HepG2 (cell line): ENCODE results near the gene HAUS2. TPM values are rescaled to one million over a fixed set of nuclear protein-coding genes. Genes with fewer than 3 reads are reported as not detected.
A peak's percentile ranks its signal among the peaks of the same experiment; 100 is the strongest.

Experiments
- ATF7-NPFF ChIP-seq: sonication (generic); formaldehyde crosslinking; IDR thresholded peaks from 2 replicates; pipeline ENCODE4 v1.8.1; 2023; ENCODE audit warnings: mild to moderate bottlenecking, low read depth, missing genetic modification reagents, moderate library complexity
- ELF3 ChIP-seq: IDR thresholded peaks from 2 replicates; pipeline ENCODE4 v1.6.1; 2016; ENCODE audit warnings: missing genetic modification reagents, missing compliant biosample characterization
- ESRRA ChIP-seq: sonication (generic); formaldehyde crosslinking; IDR thresholded peaks from 2 replicates; pipeline ENCODE4 v1.5.1; 2020; ENCODE audit warnings: mild to moderate bottlenecking, low read depth, missing genetic modification reagents
- FOXA3 ChIP-seq: IDR thresholded peaks from 2 replicates; pipeline ENCODE4 v1.6.1; 2016; ENCODE audit warnings: missing genetic modification reagents, missing compliant biosample characterization
- FOXC1 ChIP-seq: sonication (generic); formaldehyde crosslinking; IDR thresholded peaks from 2 replicates; pipeline ENCODE4 v1.8.0; 2022; ENCODE audit warnings: mild to moderate bottlenecking, missing genetic modification reagents, borderline replicate concordance
- MBD4 ChIP-seq: IDR thresholded peaks from 2 replicates; pipeline ENCODE4 v1.6.1; 2012; ENCODE audit warnings: low read length, inconsistent platforms, borderline replicate concordance
- POGZ ChIP-seq: sonication (generic); formaldehyde crosslinking; IDR thresholded peaks from 2 replicates; pipeline ENCODE4 v1.4.0; 2020; ENCODE audit warnings: mild to moderate bottlenecking, missing genetic modification reagents
- RNF2 ChIP-seq: fragments of 450-650 bp; conservative IDR thresholded peaks from 2 replicates; pipeline ENCODE4 v1.6.1; 2016; ENCODE audit warnings: low read depth
- STAG1 ChIP-seq: sonication (generic); formaldehyde crosslinking; IDR thresholded peaks from 2 replicates; pipeline ENCODE4 v1.4.0; 2020; ENCODE audit warnings: missing genetic modification reagents
- TBL1XR1 ChIP-seq: fragments of 150-350 bp; IDR thresholded peaks from 2 replicates; pipeline ENCODE4 v1.6.1; 2014; ENCODE audit warnings: borderline replicate concordance, low read length; ENCODE audit not compliant: partially characterized antibody
- TBX2 ChIP-seq: sonication (generic); formaldehyde crosslinking; IDR thresholded peaks from 2 replicates; pipeline ENCODE4 v1.5.0; 2020; ENCODE audit warnings: missing genetic modification reagents, mild to moderate bottlenecking, borderline replicate concordance
- YEATS2 ChIP-seq: sonication (generic); formaldehyde crosslinking; IDR thresholded peaks from 2 replicates; pipeline ENCODE4 v1.4.0; 2020; ENCODE audit warnings: missing genetic modification reagents, borderline replicate concordance
- ZFX ChIP-seq: sonication (generic); formaldehyde crosslinking; IDR thresholded peaks from 2 replicates; pipeline ENCODE4 v1.4.0; 2020; ENCODE audit warnings: mild to moderate bottlenecking, low read depth, missing genetic modification reagents, moderate library complexity
- ZNF230 ChIP-seq: sonication (generic); formaldehyde crosslinking; IDR thresholded peaks from 2 replicates; pipeline ENCODE4 v1.4.0; 2020; ENCODE audit warnings: mild to moderate bottlenecking, missing genetic modification reagents
- ZNF232 ChIP-seq: sonication (generic); formaldehyde crosslinking; IDR thresholded peaks from 2 replicates; pipeline ENCODE4 v1.4.0; 2020; ENCODE audit warnings: missing genetic modification reagents, borderline replicate concordance
- ZNF335 ChIP-seq: sonication (generic); formaldehyde crosslinking; IDR thresholded peaks from 2 replicates; pipeline ENCODE4 v1.4.0; 2020; ENCODE audit warnings: missing genetic modification reagents
- ZNF557 ChIP-seq: sonication (generic); formaldehyde crosslinking; IDR thresholded peaks from 2 replicates; pipeline ENCODE4 v1.4.0; 2020; ENCODE audit warnings: missing genetic modification reagents
- polyA plus RNA-seq, 8 experiments: library from polyadenylated mRNA; depleted of rRNA in 3 of 8; stranded (reverse) in 7 of 8; unstranded in 1 of 8; fragments of >200 nt; fragmentation: Illumina TruSeq in 4 of 8; extraction: Trizol in 4 of 8; gene quantifications; 2 replicates each; pipeline versions ENCODE4 v1.2.1 to v1.2.3, GENCODE V29; 2011 to 2016; ENCODE audit warnings: low read depth in 4 of 8, missing spikeins in 1 of 8, mixed read lengths in 1 of 8; ENCODE audit not compliant: insufficient read depth in 1 of 8
- total RNA-seq, 5 experiments: library from RNA; depleted of rRNA; stranded (reverse); fragments of >200 nt; fragmentation: Illumina TruSeq; extraction: Trizol; gene quantifications; 2 replicates each; pipeline ENCODE4 v1.2.3, GENCODE V29; 2016; ENCODE audit warnings: low read depth in 1 of 5
- TF ChIP-seq, protein P1 (sequence below): sonication (generic); formaldehyde crosslinking; IDR thresholded peaks from 2 replicates; pipeline ENCODE4 v1.5.0; 2020; ENCODE audit warnings: missing genetic modification reagents
- TF ChIP-seq, protein P2 (sequence below): sonication (generic); formaldehyde crosslinking; IDR thresholded peaks from 2 replicates; pipeline ENCODE4 v1.5.1; 2020; ENCODE audit warnings: mild to moderate bottlenecking, missing genetic modification reagents, moderate library complexity
- TF ChIP-seq, protein P3 (sequence below): sonication (generic); formaldehyde crosslinking; IDR thresholded peaks from 2 replicates; pipeline ENCODE4 v1.5.0; 2020; ENCODE audit warnings: mild to moderate bottlenecking, missing genetic modification reagents
- TF ChIP-seq, protein P4 (sequence below): sonication (generic); formaldehyde crosslinking; IDR thresholded peaks from 2 replicates; pipeline ENCODE4 v1.8.0; 2022; ENCODE audit warnings: mild to moderate bottlenecking, missing genetic modification reagents

The HAUS2 gene
- total and polyA plus RNA-seq, 2 of the 13 experiments (the other 11 are each of a cell fraction or from before 2014, with no cell fraction given): 11.6 to 32.9 TPM

DNA sequence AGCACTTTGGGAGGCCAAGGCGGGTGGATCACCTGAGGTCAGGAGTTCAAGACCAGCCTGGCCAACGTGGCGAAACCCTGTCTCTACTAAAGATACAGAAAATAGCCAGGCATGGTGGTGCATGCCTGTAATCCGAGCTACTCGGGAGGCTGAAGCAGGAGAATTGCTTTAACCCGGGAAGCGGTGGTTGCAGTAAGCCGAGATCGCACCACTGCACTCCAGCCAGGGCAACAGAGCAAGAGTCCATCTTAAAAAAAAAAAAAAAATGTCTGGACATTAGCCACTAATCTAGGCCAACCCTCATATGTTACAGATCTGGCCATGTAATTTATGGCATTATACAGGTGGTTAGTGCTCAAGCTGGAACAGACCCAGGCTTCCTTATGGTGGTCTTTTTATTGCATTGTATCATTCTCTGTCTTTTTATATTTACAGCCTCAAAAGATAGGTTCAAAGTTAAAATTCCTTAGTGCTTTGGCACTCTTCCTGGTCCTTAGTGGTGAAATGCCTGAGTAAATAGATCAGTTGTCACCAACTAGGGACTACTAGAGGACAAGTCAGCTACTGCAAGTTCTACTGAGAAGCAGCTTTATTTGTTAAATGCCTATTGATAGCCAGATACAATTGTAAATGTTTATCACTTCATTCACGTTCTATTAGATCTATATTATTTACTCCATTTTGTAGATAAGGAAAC is 42.7 kb downstream of the HAUS2 start (continued):
- TF ChIP-seq ZFX (CRISPR knock-in tag) (0 out of 2 replicates have a peak, but pooled peaks have one; percentile 10), RNF2 (no peak), STAG1 (CRISPR knock-in tag) (peak; percentile 21; the same call in 1 of the 2 replicates), ESRRA (CRISPR knock-in tag) (no peak), ZNF232 (CRISPR knock-in tag) (no peak), ELF3 (CRISPR knock-in tag) (peak; percentile 73; the same call in 1 of the 2 replicates), YEATS2 (no peak), POGZ (CRISPR knock-in tag) (no peak), ATF7-NPFF (CRISPR knock-in tag) (no peak), ZNF557 (CRISPR knock-in tag) (no peak), ZNF335 (no peak), ZNF230 (CRISPR knock-in tag) (no peak), MBD4 (no peak), TBX2 (CRISPR knock-in tag) (peak; percentile 55; the same call in 1 of the 2 replicates), TBL1XR1 (no peak), FOXA3 (peak; percentile 71), FOXC1 (0 out of 2 replicates have a peak, but pooled peaks have one; percentile 49)
- TF ChIP-seq, protein P1, sequence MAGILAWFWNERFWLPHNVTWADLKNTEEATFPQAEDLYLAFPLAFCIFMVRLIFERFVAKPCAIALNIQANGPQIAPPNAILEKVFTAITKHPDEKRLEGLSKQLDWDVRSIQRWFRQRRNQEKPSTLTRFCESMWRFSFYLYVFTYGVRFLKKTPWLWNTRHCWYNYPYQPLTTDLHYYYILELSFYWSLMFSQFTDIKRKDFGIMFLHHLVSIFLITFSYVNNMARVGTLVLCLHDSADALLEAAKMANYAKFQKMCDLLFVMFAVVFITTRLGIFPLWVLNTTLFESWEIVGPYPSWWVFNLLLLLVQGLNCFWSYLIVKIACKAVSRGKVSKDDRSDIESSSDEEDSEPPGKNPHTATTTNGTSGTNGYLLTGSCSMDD: no peak
- TF ChIP-seq, protein P2, sequence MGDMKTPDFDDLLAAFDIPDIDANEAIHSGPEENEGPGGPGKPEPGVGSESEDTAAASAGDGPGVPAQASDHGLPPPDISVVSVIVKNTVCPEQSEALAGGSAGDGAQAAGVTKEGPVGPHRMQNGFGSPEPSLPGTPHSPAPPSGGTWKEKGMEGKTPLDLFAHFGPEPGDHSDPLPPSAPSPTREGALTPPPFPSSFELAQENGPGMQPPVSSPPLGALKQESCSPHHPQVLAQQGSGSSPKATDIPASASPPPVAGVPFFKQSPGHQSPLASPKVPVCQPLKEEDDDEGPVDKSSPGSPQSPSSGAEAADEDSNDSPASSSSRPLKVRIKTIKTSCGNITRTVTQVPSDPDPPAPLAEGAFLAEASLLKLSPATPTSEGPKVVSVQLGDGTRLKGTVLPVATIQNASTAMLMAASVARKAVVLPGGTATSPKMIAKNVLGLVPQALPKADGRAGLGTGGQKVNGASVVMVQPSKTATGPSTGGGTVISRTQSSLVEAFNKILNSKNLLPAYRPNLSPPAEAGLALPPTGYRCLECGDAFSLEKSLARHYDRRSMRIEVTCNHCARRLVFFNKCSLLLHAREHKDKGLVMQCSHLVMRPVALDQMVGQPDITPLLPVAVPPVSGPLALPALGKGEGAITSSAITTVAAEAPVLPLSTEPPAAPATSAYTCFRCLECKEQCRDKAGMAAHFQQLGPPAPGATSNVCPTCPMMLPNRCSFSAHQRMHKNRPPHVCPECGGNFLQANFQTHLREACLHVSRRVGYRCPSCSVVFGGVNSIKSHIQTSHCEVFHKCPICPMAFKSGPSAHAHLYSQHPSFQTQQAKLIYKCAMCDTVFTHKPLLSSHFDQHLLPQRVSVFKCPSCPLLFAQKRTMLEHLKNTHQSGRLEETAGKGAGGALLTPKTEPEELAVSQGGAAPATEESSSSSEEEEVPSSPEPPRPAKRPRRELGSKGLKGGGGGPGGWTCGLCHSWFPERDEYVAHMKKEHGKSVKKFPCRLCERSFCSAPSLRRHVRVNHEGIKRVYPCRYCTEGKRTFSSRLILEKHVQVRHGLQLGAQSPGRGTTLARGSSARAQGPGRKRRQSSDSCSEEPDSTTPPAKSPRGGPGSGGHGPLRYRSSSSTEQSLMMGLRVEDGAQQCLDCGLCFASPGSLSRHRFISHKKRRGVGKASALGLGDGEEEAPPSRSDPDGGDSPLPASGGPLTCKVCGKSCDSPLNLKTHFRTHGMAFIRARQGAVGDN (CRISPR knock-in tag): peak; percentile 57
- TF ChIP-seq, protein P3, sequence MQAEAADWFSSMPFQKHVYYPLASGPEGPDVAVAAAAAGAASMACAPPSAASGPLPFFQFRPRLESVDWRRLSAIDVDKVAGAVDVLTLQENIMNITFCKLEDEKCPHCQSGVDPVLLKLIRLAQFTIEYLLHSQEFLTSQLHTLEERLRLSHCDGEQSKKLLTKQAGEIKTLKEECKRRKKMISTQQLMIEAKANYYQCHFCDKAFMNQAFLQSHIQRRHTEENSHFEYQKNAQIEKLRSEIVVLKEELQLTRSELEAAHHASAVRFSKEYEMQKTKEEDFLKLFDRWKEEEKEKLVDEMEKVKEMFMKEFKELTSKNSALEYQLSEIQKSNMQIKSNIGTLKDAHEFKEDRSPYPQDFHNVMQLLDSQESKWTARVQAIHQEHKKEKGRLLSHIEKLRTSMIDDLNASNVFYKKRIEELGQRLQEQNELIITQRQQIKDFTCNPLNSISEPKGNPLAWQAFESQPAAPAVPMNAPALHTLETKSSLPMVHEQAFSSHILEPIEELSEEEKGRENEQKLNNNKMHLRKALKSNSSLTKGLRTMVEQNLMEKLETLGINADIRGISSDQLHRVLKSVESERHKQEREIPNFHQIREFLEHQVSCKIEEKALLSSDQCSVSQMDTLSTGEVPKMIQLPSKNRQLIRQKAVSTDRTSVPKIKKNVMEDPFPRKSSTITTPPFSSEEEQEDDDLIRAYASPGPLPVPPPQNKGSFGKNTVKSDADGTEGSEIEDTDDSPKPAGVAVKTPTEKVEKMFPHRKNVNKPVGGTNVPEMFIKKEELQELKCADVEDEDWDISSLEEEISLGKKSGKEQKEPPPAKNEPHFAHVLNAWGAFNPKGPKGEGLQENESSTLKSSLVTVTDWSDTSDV: no peak
- TF ChIP-seq, protein P4, sequence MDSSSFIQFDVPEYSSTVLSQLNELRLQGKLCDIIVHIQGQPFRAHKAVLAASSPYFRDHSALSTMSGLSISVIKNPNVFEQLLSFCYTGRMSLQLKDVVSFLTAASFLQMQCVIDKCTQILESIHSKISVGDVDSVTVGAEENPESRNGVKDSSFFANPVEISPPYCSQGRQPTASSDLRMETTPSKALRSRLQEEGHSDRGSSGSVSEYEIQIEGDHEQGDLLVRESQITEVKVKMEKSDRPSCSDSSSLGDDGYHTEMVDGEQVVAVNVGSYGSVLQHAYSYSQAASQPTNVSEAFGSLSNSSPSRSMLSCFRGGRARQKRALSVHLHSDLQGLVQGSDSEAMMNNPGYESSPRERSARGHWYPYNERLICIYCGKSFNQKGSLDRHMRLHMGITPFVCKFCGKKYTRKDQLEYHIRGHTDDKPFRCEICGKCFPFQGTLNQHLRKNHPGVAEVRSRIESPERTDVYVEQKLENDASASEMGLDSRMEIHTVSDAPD (CRISPR knock-in tag): no peak
